GM18507 (cell line): ENCODE measurements around the gene P2RX2.

Experiments used
- DNase-seq: peaks from one replicate; pipeline ENCODE4 v3.0.0; 2011; ENCODE audit warnings: low read depth; ENCODE audit not compliant: insufficient read length; ENCODE audit errors: extremely low spot score
- FAIRE-seq: peaks from 2 replicates; lab custom pipeline; 2011; peaks lifted over from hg19 to GRCh38; lab: Jason Lieb, UNC

The P2RX2 gene

GRCh38 chr12:132632521-132633228 lies 14.1 kb downstream of the P2RX2 start:
- no peak for FAIRE-seq
- DNase-seq, result no peak

GRCh38 chr12:132633398-132633797 lies 14.8 kb downstream of the P2RX2 start:
- FAIRE-seq (no peak), DNase-seq (no peak)

- no peak for DNase-seq
- FAIRE-seq, result no peak
Measured at GRCh38 chr12:132633901-132634300, 15.3 kb downstream of the P2RX2 start.

GRCh38 chr12:132634411-132634990 lies 15.9 kb downstream of the P2RX2 start:
- no peak for DNase-seq
- FAIRE-seq, result no peak

GRCh38 chr12:132635076-132635955 lies 16.7 kb downstream of the P2RX2 start:
- FAIRE-seq (no peak), DNase-seq (no peak)

GRCh38 chr12:132637811-132638210 lies 19.2 kb downstream of the P2RX2 start:
- FAIRE-seq (no peak), DNase-seq (no peak)

GRCh38 chr12:132638541-132639408 lies 20.2 kb downstream of the P2RX2 start:
- DNase-seq, result no peak
- peak; percentile 57 for FAIRE-seq

GRCh38 chr12:132639956-132640520 lies 21.5 kb downstream of the P2RX2 start:
- FAIRE-seq, result no peak
- DNase-seq, result no peak

GRCh38 chr12:132640936-132641335 lies 22.4 kb downstream of the P2RX2 start:
- no peak for FAIRE-seq
- no peak for DNase-seq

GRCh38 chr12:132641811-132642650 lies 23.5 kb downstream of the P2RX2 start:
- DNase-seq (no peak), FAIRE-seq (no peak)

- DNase-seq (no peak), FAIRE-seq (no peak)
Measured at GRCh38 chr12:132642846-132643835, 24.6 kb downstream of the P2RX2 start.

- FAIRE-seq, result no peak
- no peak for DNase-seq
Measured at GRCh38 chr12:132646850-132647249, 28.3 kb downstream of the P2RX2 start.

GRCh38 chr12:132647858-132648257 lies 29.3 kb downstream of the P2RX2 start:
- DNase-seq, result no peak
- no peak for FAIRE-seq

- DNase-seq (no peak), FAIRE-seq (no peak)
Measured at GRCh38 chr12:132648616-132649225, 30.1 kb downstream of the P2RX2 start.

GRCh38 chr12:132649226-132649945 lies 30.8 kb downstream of the P2RX2 start:
- no peak for FAIRE-seq
- no peak for DNase-seq

GRCh38 chr12:132651444-132652100 lies 33.0 kb downstream of the P2RX2 start:
- no peak for DNase-seq
- no peak for FAIRE-seq
